ENCODE data around the gene TEX22.

The TEX22 gene

DNA sequence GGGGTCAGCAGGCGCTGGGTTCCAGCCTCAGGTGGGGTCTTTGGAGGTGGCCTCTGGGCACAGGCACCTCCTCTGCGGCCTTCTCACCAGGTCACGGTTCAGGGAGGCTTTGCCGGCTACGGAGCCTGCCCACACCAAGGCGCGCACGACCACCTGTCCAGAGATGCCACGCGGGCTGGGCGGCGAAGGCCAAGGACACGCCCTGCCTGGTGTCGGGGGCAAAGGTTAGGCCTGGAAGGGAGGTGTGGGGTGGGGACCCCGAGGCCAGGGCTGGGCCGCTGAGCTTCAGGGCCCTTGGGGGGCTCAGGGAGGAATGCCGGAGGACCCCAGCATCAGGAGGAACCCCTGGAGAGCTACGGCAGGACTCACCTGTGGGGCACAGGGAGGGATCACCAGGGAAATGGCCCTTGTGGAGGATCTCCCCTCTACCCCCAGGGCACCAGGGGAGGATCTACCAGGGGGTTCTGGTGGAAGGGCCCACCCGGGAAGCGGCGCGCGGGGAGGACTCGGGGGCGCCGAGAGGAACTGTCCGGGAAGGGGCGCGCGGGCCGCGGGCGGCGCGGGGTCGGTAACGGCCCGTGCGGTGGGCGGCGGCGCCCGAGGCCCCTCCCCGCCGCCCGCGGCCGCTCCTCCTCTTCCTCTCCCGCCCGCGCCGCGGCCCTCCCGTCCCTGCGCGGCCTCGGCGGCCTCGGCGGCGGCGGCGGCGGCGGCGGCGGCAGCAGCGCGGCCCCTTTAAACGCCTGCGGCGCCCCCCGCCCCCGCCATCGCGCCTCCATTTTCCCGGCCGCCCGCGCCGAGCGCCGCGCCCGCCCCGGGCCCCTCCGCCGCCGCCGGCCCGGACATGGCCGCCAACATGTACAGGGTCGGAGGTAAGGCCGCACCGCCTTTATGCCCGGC is 21.1 kb downstream of the TEX22 start, which contains the start of gene MTA1 (continued):
- TF ChIP-seq, protein P1, sequence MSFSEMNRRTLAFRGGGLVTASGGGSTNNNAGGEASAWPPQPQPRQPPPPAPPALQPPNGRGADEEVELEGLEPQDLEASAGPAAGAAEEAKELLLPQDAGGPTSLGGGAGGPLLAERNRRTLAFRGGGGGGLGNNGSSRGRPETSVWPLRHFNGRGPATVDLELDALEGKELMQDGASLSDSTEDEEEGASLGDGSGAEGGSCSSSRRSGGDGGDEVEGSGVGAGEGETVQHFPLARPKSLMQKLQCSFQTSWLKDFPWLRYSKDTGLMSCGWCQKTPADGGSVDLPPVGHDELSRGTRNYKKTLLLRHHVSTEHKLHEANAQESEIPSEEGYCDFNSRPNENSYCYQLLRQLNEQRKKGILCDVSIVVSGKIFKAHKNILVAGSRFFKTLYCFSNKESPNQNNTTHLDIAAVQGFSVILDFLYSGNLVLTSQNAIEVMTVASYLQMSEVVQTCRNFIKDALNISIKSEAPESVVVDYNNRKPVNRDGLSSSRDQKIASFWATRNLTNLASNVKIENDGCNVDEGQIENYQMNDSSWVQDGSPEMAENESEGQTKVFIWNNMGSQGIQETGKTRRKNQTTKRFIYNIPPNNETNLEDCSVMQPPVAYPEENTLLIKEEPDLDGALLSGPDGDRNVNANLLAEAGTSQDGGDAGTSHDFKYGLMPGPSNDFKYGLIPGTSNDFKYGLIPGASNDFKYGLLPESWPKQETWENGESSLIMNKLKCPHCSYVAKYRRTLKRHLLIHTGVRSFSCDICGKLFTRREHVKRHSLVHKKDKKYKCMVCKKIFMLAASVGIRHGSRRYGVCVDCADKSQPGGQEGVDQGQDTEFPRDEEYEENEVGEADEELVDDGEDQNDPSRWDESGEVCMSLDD (tag by site-specific recombination; IDR thresholded peaks at IDR 0.05) = peak; percentile 48; the same call in 1 of the 2 replicates
- TF ChIP-seq ZNF146 (tag by site-specific recombination; IDR thresholded peaks at IDR 0.05) = no peak
- TF ChIP-seq, protein P2, sequence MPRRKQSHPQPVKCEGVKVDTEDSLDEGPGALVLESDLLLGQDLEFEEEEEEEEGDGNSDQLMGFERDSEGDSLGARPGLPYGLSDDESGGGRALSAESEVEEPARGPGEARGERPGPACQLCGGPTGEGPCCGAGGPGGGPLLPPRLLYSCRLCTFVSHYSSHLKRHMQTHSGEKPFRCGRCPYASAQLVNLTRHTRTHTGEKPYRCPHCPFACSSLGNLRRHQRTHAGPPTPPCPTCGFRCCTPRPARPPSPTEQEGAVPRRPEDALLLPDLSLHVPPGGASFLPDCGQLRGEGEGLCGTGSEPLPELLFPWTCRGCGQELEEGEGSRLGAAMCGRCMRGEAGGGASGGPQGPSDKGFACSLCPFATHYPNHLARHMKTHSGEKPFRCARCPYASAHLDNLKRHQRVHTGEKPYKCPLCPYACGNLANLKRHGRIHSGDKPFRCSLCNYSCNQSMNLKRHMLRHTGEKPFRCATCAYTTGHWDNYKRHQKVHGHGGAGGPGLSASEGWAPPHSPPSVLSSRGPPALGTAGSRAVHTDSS (tag by site-specific recombination; IDR thresholded peaks at IDR 0.05) = no peak; the same call in 1 of the 2 replicates
- TF ChIP-seq YY2 (tag by site-specific recombination; IDR thresholded peaks at IDR 0.05) = no peak
- no peak for TF ChIP-seq MYNN (tag by site-specific recombination; IDR thresholded peaks at IDR 0.05; ENCODE audit: borderline replicate concordance)
- TF ChIP-seq GLIS2 (tag by site-specific recombination; IDR thresholded peaks at IDR 0.05) = peak; percentile 87
- no peak for TF ChIP-seq ZFP3 (tag by site-specific recombination; IDR thresholded peaks at IDR 0.05; ENCODE audit: low read depth)
- TF ChIP-seq SETDB1 (IDR thresholded peaks at IDR 0.05; ENCODE audit: insufficient read length, low read length) = no peak
- TF ChIP-seq, protein P3, sequence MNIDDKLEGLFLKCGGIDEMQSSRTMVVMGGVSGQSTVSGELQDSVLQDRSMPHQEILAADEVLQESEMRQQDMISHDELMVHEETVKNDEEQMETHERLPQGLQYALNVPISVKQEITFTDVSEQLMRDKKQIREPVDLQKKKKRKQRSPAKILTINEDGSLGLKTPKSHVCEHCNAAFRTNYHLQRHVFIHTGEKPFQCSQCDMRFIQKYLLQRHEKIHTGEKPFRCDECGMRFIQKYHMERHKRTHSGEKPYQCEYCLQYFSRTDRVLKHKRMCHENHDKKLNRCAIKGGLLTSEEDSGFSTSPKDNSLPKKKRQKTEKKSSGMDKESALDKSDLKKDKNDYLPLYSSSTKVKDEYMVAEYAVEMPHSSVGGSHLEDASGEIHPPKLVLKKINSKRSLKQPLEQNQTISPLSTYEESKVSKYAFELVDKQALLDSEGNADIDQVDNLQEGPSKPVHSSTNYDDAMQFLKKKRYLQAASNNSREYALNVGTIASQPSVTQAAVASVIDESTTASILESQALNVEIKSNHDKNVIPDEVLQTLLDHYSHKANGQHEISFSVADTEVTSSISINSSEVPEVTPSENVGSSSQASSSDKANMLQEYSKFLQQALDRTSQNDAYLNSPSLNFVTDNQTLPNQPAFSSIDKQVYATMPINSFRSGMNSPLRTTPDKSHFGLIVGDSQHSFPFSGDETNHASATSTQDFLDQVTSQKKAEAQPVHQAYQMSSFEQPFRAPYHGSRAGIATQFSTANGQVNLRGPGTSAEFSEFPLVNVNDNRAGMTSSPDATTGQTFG (tag by site-specific recombination; IDR thresholded peaks at IDR 0.05; ENCODE audit: borderline replicate concordance) = no peak
- TF ChIP-seq, protein P4, sequence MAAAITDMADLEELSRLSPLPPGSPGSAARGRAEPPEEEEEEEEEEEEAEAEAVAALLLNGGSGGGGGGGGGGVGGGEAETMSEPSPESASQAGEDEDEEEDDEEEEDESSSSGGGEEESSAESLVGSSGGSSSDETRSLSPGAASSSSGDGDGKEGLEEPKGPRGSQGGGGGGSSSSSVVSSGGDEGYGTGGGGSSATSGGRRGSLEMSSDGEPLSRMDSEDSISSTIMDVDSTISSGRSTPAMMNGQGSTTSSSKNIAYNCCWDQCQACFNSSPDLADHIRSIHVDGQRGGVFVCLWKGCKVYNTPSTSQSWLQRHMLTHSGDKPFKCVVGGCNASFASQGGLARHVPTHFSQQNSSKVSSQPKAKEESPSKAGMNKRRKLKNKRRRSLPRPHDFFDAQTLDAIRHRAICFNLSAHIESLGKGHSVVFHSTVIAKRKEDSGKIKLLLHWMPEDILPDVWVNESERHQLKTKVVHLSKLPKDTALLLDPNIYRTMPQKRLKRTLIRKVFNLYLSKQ (tag by site-specific recombination; IDR thresholded peaks at IDR 0.05; ENCODE audit: borderline replicate concordance) = no peak
- TF ChIP-seq, protein P5, sequence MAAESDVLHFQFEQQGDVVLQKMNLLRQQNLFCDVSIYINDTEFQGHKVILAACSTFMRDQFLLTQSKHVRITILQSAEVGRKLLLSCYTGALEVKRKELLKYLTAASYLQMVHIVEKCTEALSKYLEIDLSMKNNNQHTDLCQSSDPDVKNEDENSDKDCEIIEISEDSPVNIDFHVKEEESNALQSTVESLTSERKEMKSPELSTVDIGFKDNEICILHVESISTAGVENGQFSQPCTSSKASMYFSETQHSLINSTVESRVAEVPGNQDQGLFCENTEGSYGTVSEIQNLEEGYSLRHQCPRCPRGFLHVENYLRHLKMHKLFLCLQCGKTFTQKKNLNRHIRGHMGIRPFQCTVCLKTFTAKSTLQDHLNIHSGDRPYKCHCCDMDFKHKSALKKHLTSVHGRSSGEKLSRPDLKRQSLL (tag by site-specific recombination; IDR thresholded peaks at IDR 0.05) = no peak
- no peak for TF ChIP-seq ZNF169 (tag by site-specific recombination; IDR thresholded peaks at IDR 0.05)
- TF ChIP-seq ZNF768 (tag by site-specific recombination; IDR thresholded peaks at IDR 0.05) = no peak
- TF ChIP-seq HOXA7 (CRISPR knock-in tag; IDR thresholded peaks at IDR 0.05; ENCODE audit: borderline replicate concordance) = no peak
- TF ChIP-seq ZNF335 (tag by site-specific recombination; conservative IDR thresholded peaks at IDR 0.05) = peak; percentile 72
- peak; percentile 82 for TF ChIP-seq GLIS1 (tag by site-specific recombination; IDR thresholded peaks at IDR 0.05)
- TF ChIP-seq SP7 (tag by site-specific recombination; IDR thresholded peaks at IDR 0.05) = no peak
- TF ChIP-seq ZNF23 (tag by site-specific recombination; IDR thresholded peaks at IDR 0.05; ENCODE audit: borderline replicate concordance) = no peak
- peak; percentile 75 for TF ChIP-seq SCRT1 (tag by site-specific recombination; IDR thresholded peaks at IDR 0.05; ENCODE audit: borderline replicate concordance)
- TF ChIP-seq BCL11B (tag by site-specific recombination; IDR thresholded peaks at IDR 0.05; ENCODE audit: low read depth) = no peak
- TF ChIP-seq ZNF221 (tag by site-specific recombination; IDR thresholded peaks at IDR 0.05; ENCODE audit: borderline replicate concordance) = no peak
- no peak for TF ChIP-seq ZNF48 (tag by site-specific recombination; IDR thresholded peaks at IDR 0.05)
- TF ChIP-seq SCRT2 (tag by site-specific recombination; IDR thresholded peaks at IDR 0.05) = peak; percentile 68
- TF ChIP-seq, protein P6, sequence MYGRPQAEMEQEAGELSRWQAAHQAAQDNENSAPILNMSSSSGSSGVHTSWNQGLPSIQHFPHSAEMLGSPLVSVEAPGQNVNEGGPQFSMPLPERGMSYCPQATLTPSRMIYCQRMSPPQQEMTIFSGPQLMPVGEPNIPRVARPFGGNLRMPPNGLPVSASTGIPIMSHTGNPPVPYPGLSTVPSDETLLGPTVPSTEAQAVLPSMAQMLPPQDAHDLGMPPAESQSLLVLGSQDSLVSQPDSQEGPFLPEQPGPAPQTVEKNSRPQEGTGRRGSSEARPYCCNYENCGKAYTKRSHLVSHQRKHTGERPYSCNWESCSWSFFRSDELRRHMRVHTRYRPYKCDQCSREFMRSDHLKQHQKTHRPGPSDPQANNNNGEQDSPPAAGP (tag by site-specific recombination; IDR thresholded peaks at IDR 0.05) = no peak; the same call in 1 of the 2 replicates
- no peak for TF ChIP-seq ZNF600 (tag by site-specific recombination; IDR thresholded peaks at IDR 0.05)
- TF ChIP-seq ZNF626 (tag by site-specific recombination; IDR thresholded peaks at IDR 0.05) = no peak
- no peak for TF ChIP-seq ZNF138 (tag by site-specific recombination; IDR thresholded peaks at IDR 0.05; ENCODE audit: borderline replicate concordance)
- TF ChIP-seq ZNF521 (tag by site-specific recombination; IDR thresholded peaks at IDR 0.05) = no peak
- no peak for TF ChIP-seq ZNF266 (tag by site-specific recombination; IDR thresholded peaks at IDR 0.05; ENCODE audit: low read depth)
